ENCODE results near the gene TPPP2. TPM values are rescaled to one million over a fixed set of nuclear protein-coding genes. Genes with fewer than 3 reads are reported as not detected.
"Not testable (repeated sequence)": the region's sequence is repeated elsewhere in the genome, so short reads cannot be mapped to it uniquely, and the experiment has no call there.

TPPP2 gene
- total RNA-seq, result not detected

DNA sequence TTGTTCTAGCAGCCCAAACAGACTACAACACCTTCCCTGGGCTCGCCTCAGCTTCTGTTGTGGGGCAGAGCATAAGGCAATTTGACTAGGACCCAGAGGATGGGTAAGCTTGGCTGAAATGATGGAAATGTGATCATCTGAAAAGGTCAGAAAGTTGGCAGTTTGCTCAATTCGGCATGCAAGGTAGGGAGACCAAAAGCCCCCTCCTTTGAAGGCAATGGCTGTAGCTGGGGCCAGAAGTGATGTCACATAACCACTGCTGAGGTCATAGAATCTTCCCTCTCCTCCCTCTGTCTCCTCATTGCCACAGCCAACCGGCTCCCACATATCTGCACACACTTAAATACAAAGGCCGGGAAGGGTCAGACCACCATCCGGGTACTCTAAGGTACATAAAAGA, at the start of gene TPPP2:
TPPP2 (plus strand) TSS at position 301 of the 400 bp plus-strand sequence. CDS start 365 bp downstream, outside the sequence.
- H3K4me3 Mint-ChIP-seq, result no peak within 1 kb of the TSS

DNA sequence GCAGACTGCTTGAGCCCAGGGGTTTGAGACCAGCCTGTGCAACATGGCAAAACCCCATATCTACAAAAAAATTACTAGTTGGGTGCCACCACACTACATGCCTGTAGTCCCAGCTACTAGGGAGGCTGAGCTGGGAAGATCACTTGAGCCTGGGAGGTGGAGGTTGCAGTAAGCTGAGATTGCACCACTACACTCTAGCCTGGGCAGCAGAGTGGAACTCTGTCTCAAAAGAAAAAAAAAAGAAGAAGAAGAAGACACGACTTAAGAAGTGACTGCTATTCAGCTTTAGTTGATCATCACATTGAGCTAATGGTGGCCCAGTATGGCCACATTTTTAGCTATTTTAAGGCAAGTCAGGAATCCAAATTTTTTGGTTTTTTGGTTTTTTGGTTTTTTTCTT, 49.1 kb upstream of the TPPP2 start:
- H3K27me3 Mint-ChIP-seq, result peaks cover 10% of the 10 kb centered on the region
- H3K36me3 Mint-ChIP-seq, result no peaks in the 10 kb centered on the region
- H3K27ac Mint-ChIP-seq, result no peak overlapping the region
- H3K4me1 Mint-ChIP-seq, result no peaks in the 10 kb centered on the region
- H3K4me3 Mint-ChIP-seq, result no peak overlapping the region
- DNase-seq, result no peak
- no peaks in the 10 kb centered on the region for H3K9me3 Mint-ChIP-seq

More for the DNA sequence above, at the start of gene TPPP2:
- H3K27me3 Mint-ChIP-seq, result no peaks in the 10 kb centered on the region
- H3K27ac Mint-ChIP-seq, result no peak within 1 kb of the TSS
- H3K9me3 Mint-ChIP-seq, result no peaks in the 10 kb centered on the region
- no peaks in the 10 kb centered on the region for H3K36me3 Mint-ChIP-seq
- no peak for DNase-seq
- no peaks in the 10 kb centered on the region for H3K4me1 Mint-ChIP-seq

DNA sequence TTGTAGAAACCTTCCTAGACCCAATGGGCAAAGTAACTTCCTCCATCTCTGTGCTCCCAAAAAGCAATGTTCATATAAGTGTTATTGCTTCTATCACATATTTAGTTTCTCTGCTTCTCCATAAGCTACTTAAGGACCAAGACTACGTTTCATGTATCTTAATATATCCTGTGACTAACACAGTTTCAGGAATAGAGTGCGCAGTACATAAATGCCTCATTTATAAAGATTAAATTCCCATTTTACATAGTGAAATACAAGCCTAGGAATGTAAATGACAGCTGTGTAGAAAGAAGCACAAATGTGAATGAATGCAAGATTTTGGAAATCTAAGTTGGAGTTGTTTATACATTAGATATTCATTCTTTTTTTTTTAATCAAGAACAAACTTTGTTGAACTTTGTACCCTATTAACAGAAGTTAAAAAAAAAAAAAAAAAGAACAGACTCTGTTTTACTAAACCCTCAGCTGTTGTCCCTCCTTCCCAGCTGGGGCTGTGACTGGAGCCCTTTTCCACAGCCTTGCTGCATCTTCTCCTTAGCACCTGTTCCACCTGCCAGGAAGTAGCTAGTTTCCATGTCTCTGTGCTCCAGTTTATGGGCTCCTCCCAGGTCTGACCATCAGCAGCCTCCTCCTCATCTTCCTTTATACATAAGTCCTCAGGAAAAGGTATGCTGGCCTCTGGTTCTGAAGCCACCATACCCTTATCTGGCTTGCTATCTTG, 47.2 kb upstream of the TPPP2 start:
- Mint-ChIP-seq H3K27ac (no peak overlapping the region), H3K36me3 (no peaks in the 10 kb centered on the region), H3K27me3 (peaks cover 10% of the 10 kb centered on the region), H3K9me3 (no peaks in the 10 kb centered on the region), H3K4me3 (no peak overlapping the region), H3K4me1 (no peaks in the 10 kb centered on the region)
- DNase-seq, result no peak

- H3K4me1 Mint-ChIP-seq, H3K27me3 Mint-ChIP-seq, H3K36me3 Mint-ChIP-seq, DNase-seq, H3K9me3 Mint-ChIP-seq, H3K4me3 Mint-ChIP-seq, H3K27ac Mint-ChIP-seq: not testable (repeated sequence)
These were observed 44.4 kb upstream of the TPPP2 start for GRCh38 chr14:20985650-20986049.

- Mint-ChIP-seq H3K4me1 (peaks cover 9% of the 10 kb centered on the region), H3K4me3 (no peak overlapping the region), H3K27me3 (no peaks in the 10 kb centered on the region), H3K36me3 (peaks cover 7% of the 10 kb centered on the region), H3K27ac (no peak overlapping the region), H3K9me3 (no peaks in the 10 kb centered on the region)
- DNase-seq, result no peak
These were observed 43.2 kb upstream of the TPPP2 start for GRCh38 chr14:20986811-20987210.

DNA sequence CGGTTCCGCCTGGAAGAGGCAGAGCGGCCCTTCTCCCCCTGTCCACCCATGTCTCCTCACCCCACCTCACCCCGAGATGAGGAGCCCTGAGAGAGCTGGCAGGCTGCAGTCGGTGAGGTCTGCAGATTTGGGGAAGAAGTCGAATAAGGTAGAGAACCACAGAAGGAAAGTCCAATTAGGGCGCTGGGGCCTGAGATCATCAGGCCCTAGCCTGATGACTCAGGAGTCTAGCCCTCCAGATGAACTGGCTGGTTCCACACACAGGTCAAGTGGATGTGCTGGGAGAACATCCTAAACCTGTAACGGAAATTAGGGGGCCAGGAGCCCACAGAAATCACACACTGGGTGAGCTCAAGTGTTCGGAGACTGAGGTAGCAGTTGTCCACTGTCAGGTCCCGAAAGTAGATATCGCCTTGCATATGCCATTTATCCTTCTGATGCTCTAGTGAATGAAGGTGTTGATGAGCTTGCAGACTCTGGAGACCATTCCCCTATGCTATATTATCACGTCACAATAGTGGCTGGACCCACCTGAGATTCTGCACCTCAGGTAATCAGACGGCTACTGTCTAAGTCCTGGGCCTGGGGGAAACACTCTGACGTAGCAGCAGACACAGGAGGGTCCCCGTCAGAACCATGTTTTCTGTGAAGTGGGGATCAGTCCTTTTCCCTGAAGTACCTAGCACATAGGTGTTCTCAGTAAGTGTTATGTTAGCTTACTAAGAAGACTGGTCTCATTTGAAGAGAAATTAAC, 41.1 kb upstream of the TPPP2 start:
- no peak for DNase-seq
- Mint-ChIP-seq H3K4me3 (peak overlapping the region; percentile 15), H3K9me3 (no peaks in the 10 kb centered on the region), H3K36me3 (peaks cover 20% of the 10 kb centered on the region), H3K27ac (no peak overlapping the region), H3K27me3 (no peaks in the 10 kb centered on the region), H3K4me1 (peaks cover 13% of the 10 kb centered on the region)

GRCh38 chr14:20989471-20989786, 40.6 kb upstream of the TPPP2 start:
- no peaks in the 10 kb centered on the region for H3K27me3 Mint-ChIP-seq
- H3K9me3 Mint-ChIP-seq, result no peaks in the 10 kb centered on the region
- DNase-seq, result no peak
- peak overlapping the region; percentile 95 for H3K4me3 Mint-ChIP-seq
- H3K4me1 Mint-ChIP-seq, result peaks cover 13% of the 10 kb centered on the region
- H3K27ac Mint-ChIP-seq, result peak overlapping the region; percentile 87
- H3K36me3 Mint-ChIP-seq, result peaks cover 21% of the 10 kb centered on the region

DNA sequence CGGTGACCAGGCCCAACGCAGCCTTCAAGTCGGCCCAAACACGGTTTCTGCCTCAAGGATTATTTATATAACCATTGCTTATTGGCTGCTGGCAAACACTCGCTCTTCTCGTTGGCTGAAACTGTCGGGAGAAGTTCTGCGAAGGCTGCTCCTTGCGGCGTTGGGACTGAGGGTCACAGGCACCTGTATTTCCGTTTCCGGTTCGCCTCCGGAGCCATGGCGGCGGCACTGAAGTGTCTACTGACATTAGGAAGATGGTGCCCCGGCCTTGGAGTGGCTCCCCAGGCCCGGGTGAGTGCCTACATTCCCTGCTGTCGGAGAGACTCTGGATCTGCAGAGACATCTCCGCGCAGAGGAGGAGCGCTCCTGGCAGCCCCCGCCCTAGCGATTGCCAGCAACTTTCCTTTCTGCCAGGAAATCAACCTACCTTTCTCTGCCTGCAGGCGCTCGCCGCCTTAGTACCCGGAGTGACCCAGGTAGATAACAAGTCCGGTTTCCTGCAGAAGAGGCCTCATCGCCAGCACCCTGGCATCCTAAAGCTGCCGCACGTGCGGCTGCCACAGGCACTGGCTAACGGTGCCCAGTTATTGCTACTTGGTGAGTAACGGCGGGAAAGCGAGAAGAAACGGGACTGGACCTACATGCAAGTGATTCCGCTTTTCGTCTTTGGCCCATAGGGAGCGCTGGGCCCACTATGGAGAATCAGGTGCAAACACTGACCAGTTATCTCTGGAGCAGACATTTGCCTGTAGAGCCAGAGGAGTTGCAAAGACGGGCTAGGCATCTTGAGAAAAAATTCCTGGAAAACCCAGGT, 40.0 kb upstream of the TPPP2 start, which contains the start of gene METTL17:
METTL17 (plus strand) TSS at position 194 of the 814 bp plus-strand sequence; CDS start at position 217, 23 bp downstream.
- DNase-seq, result peak; percentile 88
- H3K9me3 Mint-ChIP-seq, result no peaks in the 10 kb centered on the region
- peaks cover 21% of the 10 kb centered on the region for H3K36me3 Mint-ChIP-seq
- peak within 1 kb of the TSS; percentile 95 for H3K4me3 Mint-ChIP-seq
- peaks cover 13% of the 10 kb centered on the region for H3K4me1 Mint-ChIP-seq
- H3K27me3 Mint-ChIP-seq, result no peaks in the 10 kb centered on the region
- H3K27ac Mint-ChIP-seq, result peak within 1 kb of the TSS; percentile 87

DNA sequence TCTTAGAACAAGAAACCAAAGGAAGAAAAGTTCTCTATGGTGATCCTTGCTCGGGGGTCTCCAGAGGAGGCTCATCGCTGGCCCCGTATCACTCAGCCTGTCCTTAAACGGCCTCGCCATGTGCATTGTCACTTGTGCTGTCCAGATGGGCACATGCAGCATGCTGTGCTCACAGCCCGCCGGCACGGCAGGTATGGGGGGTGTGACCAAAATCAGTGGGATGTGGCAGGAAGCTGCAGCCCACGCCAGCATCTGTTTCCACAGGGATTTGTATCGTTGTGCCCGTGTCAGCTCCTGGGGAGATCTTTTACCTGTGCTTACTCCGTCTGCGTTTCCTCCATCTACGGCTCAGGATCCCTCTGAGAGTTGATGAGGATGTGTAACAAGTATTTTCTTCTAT, 33.5 kb upstream of the TPPP2 start:
- Mint-ChIP-seq H3K4me3 (no peak overlapping the region), H3K4me1 (peaks cover 11% of the 10 kb centered on the region), H3K27me3 (no peaks in the 10 kb centered on the region), H3K36me3 (peaks cover 19% of the 10 kb centered on the region), H3K9me3 (no peaks in the 10 kb centered on the region), H3K27ac (no peak overlapping the region)
- no peak for DNase-seq

DNA sequence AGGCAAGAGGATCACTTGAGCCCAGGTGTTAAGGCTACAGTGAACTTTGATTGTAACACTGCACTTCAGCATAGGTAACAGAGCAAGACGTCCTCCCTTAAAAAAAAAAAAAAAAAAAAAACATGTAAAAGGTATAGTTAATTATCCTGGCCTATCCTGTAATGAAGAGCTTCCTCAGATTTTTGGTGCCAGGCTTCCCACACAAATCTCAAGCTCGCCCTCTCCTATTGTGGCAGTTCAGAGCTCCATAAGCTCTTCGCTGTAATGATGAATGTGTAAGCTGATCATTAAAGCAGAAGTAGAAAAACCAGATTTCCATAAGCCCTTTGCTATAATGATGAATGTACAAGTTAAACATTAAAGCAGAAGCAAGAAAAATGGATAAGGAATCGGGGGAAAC, 32.9 kb upstream of the TPPP2 start:
- Mint-ChIP-seq H3K4me1 (peaks cover 5% of the 10 kb centered on the region), H3K9me3 (no peaks in the 10 kb centered on the region), H3K36me3 (peaks cover 16% of the 10 kb centered on the region), H3K27me3 (no peaks in the 10 kb centered on the region), H3K4me3 (no peak overlapping the region), H3K27ac (no peak overlapping the region)
- no peak for DNase-seq

GRCh38 chr14:20997564-20997963, 32.5 kb upstream of the TPPP2 start:
- peaks cover 3% of the 10 kb centered on the region for H3K4me1 Mint-ChIP-seq
- no peak overlapping the region for H3K27ac Mint-ChIP-seq
- peaks cover 13% of the 10 kb centered on the region for H3K36me3 Mint-ChIP-seq
- no peak for DNase-seq
- H3K27me3 Mint-ChIP-seq, result no peaks in the 10 kb centered on the region
- H3K4me3 Mint-ChIP-seq, result no peak overlapping the region
- no peaks in the 10 kb centered on the region for H3K9me3 Mint-ChIP-seq

- Mint-ChIP-seq H3K27me3 (no peaks in the 10 kb centered on the region), H3K27ac (no peak overlapping the region), H3K36me3 (peaks cover 7% of the 10 kb centered on the region), H3K9me3 (no peaks in the 10 kb centered on the region), H3K4me1 (peaks cover 3% of the 10 kb centered on the region), H3K4me3 (no peak overlapping the region)
- DNase-seq, result no peak
These were observed 31.9 kb upstream of the TPPP2 start for GRCh38 chr14:20998139-20998538.

DNA sequence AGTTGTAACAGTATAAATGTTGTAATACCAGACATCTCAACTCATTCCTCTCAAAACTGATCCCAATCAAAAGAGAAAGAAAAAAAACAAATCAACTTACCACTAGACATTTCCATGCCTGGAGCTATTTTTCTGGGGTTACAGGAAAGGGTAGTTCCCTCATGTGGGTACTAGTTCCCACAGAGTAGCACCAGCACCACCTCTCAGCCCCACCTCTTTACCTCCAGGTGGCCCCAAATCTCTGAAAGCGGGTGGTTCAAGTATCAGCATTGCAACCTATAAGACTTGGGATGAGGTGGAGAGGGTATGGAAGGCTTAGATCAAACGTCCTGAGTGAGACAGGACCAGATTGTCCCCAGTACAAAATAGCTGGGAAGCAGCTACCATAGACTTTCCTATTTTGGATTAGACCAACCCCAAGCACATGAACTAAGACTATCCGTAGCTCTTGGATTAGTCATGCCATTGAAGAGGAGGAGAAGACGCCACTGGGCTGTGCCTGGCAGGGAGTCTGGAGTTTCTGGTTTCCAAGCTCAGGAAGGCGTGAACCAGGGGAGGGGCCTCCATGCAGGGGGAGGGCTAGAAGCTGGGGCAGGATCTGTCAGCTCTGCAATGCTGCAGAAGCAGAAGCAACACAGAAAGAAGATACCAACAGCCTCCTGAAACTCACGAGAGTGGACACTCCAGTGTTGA, 31.2 kb upstream of the TPPP2 start, which contains the start of gene SLC39A2:
SLC39A2 (plus strand) TSS at position 620 of the 693 bp plus-strand sequence. CDS start 154 bp downstream, outside the sequence.
- Mint-ChIP-seq H3K4me3 (no peak within 1 kb of the TSS), H3K9me3 (no peaks in the 10 kb centered on the region), H3K27ac (no peak within 1 kb of the TSS), H3K4me1 (peaks cover 3% of the 10 kb centered on the region), H3K36me3 (peaks cover 5% of the 10 kb centered on the region), H3K27me3 (no peaks in the 10 kb centered on the region)
- DNase-seq, result no peak

GRCh38 chr14:20999591-20999990, 30.4 kb upstream of the TPPP2 start:
- no peak for DNase-seq
- H3K36me3 Mint-ChIP-seq, result peaks cover 4% of the 10 kb centered on the region
- no peaks in the 10 kb centered on the region for H3K9me3 Mint-ChIP-seq
- H3K27me3 Mint-ChIP-seq, result no peaks in the 10 kb centered on the region
- H3K4me1 Mint-ChIP-seq, result peaks cover 3% of the 10 kb centered on the region
- no peak overlapping the region for H3K27ac Mint-ChIP-seq
- no peak overlapping the region for H3K4me3 Mint-ChIP-seq
